HG02610 (cell line): ENCODE measurements around the gene DEAF1.
"Not testable (repeated sequence)": the region's sequence is repeated elsewhere in the genome, so short reads cannot be mapped to it uniquely, and the experiment has no call there.

ENCODE experiments used
- ATAC-seq: cut with Tn5 transposase; IDR thresholded peaks from one replicate; pipeline ENCODE4 v1.9.1; 2021; ENCODE audit warnings: mild to moderate bottlenecking, moderate library complexity; ENCODE audit not compliant: unreplicated experiment

DEAF1 gene

GRCh38 chr11:653136-653535 is 41.9 kb downstream of the DEAF1 start:
- not testable (repeated sequence) for ATAC-seq

- no peak for ATAC-seq
These were observed 44.5 kb downstream of the DEAF1 start for GRCh38 chr11:650482-650881.

GRCh38 chr11:647672-648158 is 47.3 kb downstream of the DEAF1 start:
- ATAC-seq, result not testable (repeated sequence)

- no peak for ATAC-seq
These were observed 48.8 kb downstream of the DEAF1 start for GRCh38 chr11:646214-646613.

- ATAC-seq, result no peak
These were observed 49.5 kb downstream of the DEAF1 start for GRCh38 chr11:645536-645935.

- no peak for ATAC-seq
These were observed 50.9 kb downstream of the DEAF1 start for GRCh38 chr11:643849-644738.

GRCh38 chr11:643366-643765 is 51.7 kb downstream of the DEAF1 start:
- ATAC-seq, result no peak

GRCh38 chr11:641806-642370 is 53.1 kb downstream of the DEAF1 start:
- no peak for ATAC-seq

- ATAC-seq, result no peak
These were observed 54.9 kb downstream of the DEAF1 start for GRCh38 chr11:640021-640706.

- no peak for ATAC-seq
These were observed 55.6 kb downstream of the DEAF1 start for GRCh38 chr11:639332-639955.

GRCh38 chr11:638631-639331 is 56.2 kb downstream of the DEAF1 start:
- no peak for ATAC-seq

GRCh38 chr11:637593-638521 is 57.2 kb downstream of the DEAF1 start:
- ATAC-seq, result no peak

- no peak for ATAC-seq
These were observed 57.8 kb downstream of the DEAF1 start for GRCh38 chr11:637333-637592.

- ATAC-seq, result no peak
These were observed 58.3 kb downstream of the DEAF1 start, which contains the start of gene DRD4 for GRCh38 chr11:636511-637332. DRD4 (plus strand) TSS chr11:637269; CDS start chr11:637305, 36 bp downstream.

GRCh38 chr11:635945-636510 is 59.0 kb downstream of the DEAF1 start:
- no peak for ATAC-seq

GRCh38 chr11:630871-631270 is 64.2 kb downstream of the DEAF1 start:
- no peak for ATAC-seq

GRCh38 chr11:629237-629583 is 65.8 kb downstream of the DEAF1 start:
- ATAC-seq, result no peak

- ATAC-seq, result no peak
These were observed 67.0 kb downstream of the DEAF1 start for GRCh38 chr11:628056-628455.

GRCh38 chr11:627308-627576 is 67.8 kb downstream of the DEAF1 start:
- no peak for ATAC-seq
